HepG2 (cell line): ENCODE data around the gene PSMD8. TPM values are rescaled to one million over a fixed set of nuclear protein-coding genes. Genes with fewer than 3 reads are reported as not detected.

Experiments used
- AGO1 ChIP-seq: fragments of 200-400 bp; formaldehyde crosslinking; IDR thresholded peaks from 2 replicates; pipeline ENCODE4 v1.6.1; 2017; ENCODE audit warnings: mild to moderate bottlenecking, low read depth, low read length, moderate library complexity; ENCODE audit not compliant: poor library complexity, severe bottlenecking
- ARNTL ChIP-seq: sonication (generic); formaldehyde crosslinking; IDR thresholded peaks from 2 replicates; pipeline ENCODE4 v1.4.0; 2020; ENCODE audit warnings: mild to moderate bottlenecking, missing genetic modification reagents
- CERS6 ChIP-seq: sonication (generic); formaldehyde crosslinking; IDR thresholded peaks from 2 replicates; pipeline ENCODE4 v1.5.0; 2020; ENCODE audit warnings: missing genetic modification reagents
- FUBP1 ChIP-seq: sonication (generic); formaldehyde crosslinking; IDR thresholded peaks from 2 replicates; pipeline ENCODE4 v1.5.1; 2020; ENCODE audit warnings: missing genetic modification reagents, mild to moderate bottlenecking, borderline replicate concordance
- GABPB1 ChIP-seq: IDR thresholded peaks from 2 replicates; pipeline ENCODE4 v1.6.1; 2016; ENCODE audit warnings: mild to moderate bottlenecking, missing genetic modification reagents, moderate library complexity, missing compliant biosample characterization
- HNF1B ChIP-seq: sonication (generic); formaldehyde crosslinking; IDR thresholded peaks from 2 replicates; pipeline ENCODE4 v1.5.1; 2020; ENCODE audit warnings: mild to moderate bottlenecking, moderate library complexity, missing genetic modification reagents
- HOXA3 ChIP-seq: sonication (generic); formaldehyde crosslinking; IDR thresholded peaks from 2 replicates; pipeline ENCODE4 v1.5.0; 2020; ENCODE audit warnings: missing genetic modification reagents
- KAT7 ChIP-seq: IDR thresholded peaks from 2 replicates; pipeline ENCODE4 v1.6.1; 2018; ENCODE audit warnings: borderline replicate concordance, missing compliant biosample characterization
- KMT2B ChIP-seq: IDR thresholded peaks from 2 replicates; pipeline ENCODE4 v1.6.1; 2016; ENCODE audit warnings: missing genetic modification reagents, missing compliant biosample characterization
- MXI1 ChIP-seq: IDR thresholded peaks from 3 replicates; pipeline ENCODE4 v1.6.1; 2012; ENCODE audit warnings: low read depth, low read length, inconsistent platforms, borderline replicate concordance
- PITX1 ChIP-seq: sonication (generic); formaldehyde crosslinking; IDR thresholded peaks from 2 replicates; pipeline ENCODE4 v1.5.1; 2020; ENCODE audit warnings: mild to moderate bottlenecking, missing genetic modification reagents
- RCOR2 ChIP-seq: IDR thresholded peaks from 2 replicates; pipeline ENCODE4 v1.6.1; 2016; ENCODE audit warnings: missing biosample characterization, missing genetic modification reagents
- SIN3B ChIP-seq: fragments of 150-350 bp; IDR thresholded peaks from 2 replicates; pipeline ENCODE4 v1.6.1; 2014; ENCODE audit warnings: low read length
- SIX1 ChIP-seq: sonication (generic); formaldehyde crosslinking; IDR thresholded peaks from 2 replicates; pipeline ENCODE4 v1.4.0; 2020; ENCODE audit warnings: missing genetic modification reagents, borderline replicate concordance
- TERF1 ChIP-seq: sonication (generic); formaldehyde crosslinking; IDR thresholded peaks from 2 replicates; pipeline ENCODE4 v1.8.0; 2022; ENCODE audit warnings: mild to moderate bottlenecking, missing genetic modification reagents, moderate library complexity
- THAP11 ChIP-seq: IDR thresholded peaks from 2 replicates; pipeline ENCODE4 v1.6.1; 2016; ENCODE audit warnings: missing biosample characterization, missing genetic modification reagents
- XBP1 ChIP-seq: sonication (generic); formaldehyde crosslinking; IDR thresholded peaks from 2 replicates; pipeline ENCODE4 v1.5.0; 2020; ENCODE audit warnings: missing genetic modification reagents
- ZBTB34 ChIP-seq: sonication (generic); formaldehyde crosslinking; IDR thresholded peaks from 2 replicates; pipeline ENCODE4 v1.8.0; 2022; ENCODE audit warnings: mild to moderate bottlenecking, missing genetic modification reagents
- ZFP37 ChIP-seq: sonication (generic); formaldehyde crosslinking; IDR thresholded peaks from 2 replicates; pipeline ENCODE4 v1.4.0; 2020; ENCODE audit warnings: missing genetic modification reagents, borderline replicate concordance
- ZFYVE20 ChIP-seq: sonication (generic); formaldehyde crosslinking; IDR thresholded peaks from 2 replicates; pipeline ENCODE4 v1.8.0; 2023; ENCODE audit warnings: low read depth, mild to moderate bottlenecking, moderate library complexity, missing genetic modification reagents, borderline replicate concordance
- ZNF207 ChIP-seq: fragments of 450-650 bp; IDR thresholded peaks from 2 replicates; pipeline ENCODE4 v1.6.1; 2016; ENCODE audit warnings: antibody characterized with exemption, borderline replicate concordance
- ZNF572 ChIP-seq: sonication (generic); formaldehyde crosslinking; IDR thresholded peaks from 2 replicates; pipeline ENCODE4 v1.5.1; 2020; ENCODE audit warnings: mild to moderate bottlenecking, missing genetic modification reagents
- ZNF678 ChIP-seq: sonication (generic); formaldehyde crosslinking; IDR thresholded peaks from 2 replicates; pipeline ENCODE4 v1.4.0; 2020; ENCODE audit warnings: mild to moderate bottlenecking, missing genetic modification reagents
- ZNF790 ChIP-seq: sonication (generic); formaldehyde crosslinking; IDR thresholded peaks from 2 replicates; pipeline ENCODE4 v1.8.0; 2022; ENCODE audit warnings: missing genetic modification reagents, mild to moderate bottlenecking, borderline replicate concordance
- polyA plus RNA-seq, 8 experiments: library from polyadenylated mRNA; depleted of rRNA in 3 of 8; stranded (reverse) in 7 of 8; unstranded in 1 of 8; fragments of >200 nt; fragmentation: Illumina TruSeq in 4 of 8; extraction: Trizol in 4 of 8; gene quantifications; 2 replicates each; pipeline versions ENCODE4 v1.2.1 to v1.2.3, GENCODE V29; 2011 to 2016; ENCODE audit warnings: low read depth in 4 of 8, missing spikeins in 1 of 8, mixed read lengths in 1 of 8; ENCODE audit not compliant: insufficient read depth in 1 of 8
- total RNA-seq, 5 experiments: library from RNA; depleted of rRNA; stranded (reverse); fragments of >200 nt; fragmentation: Illumina TruSeq; extraction: Trizol; gene quantifications; 2 replicates each; pipeline ENCODE4 v1.2.3, GENCODE V29; 2016; ENCODE audit warnings: low read depth in 1 of 5

Gene PSMD8
- total and polyA plus RNA-seq, 2 of the 13 experiments (the other 11 are each of a cell fraction or from before 2014, with no cell fraction given): 162 to 296 TPM

GRCh38 chr19:38335949-38336637 lies 38.3 kb upstream of the PSMD8 start (continued):
- TF ChIP-seq CERS6 (CRISPR knock-in tag): no peak
- TF ChIP-seq KAT7: no peak
- TF ChIP-seq RCOR2 (CRISPR knock-in tag): no peak
- TF ChIP-seq ZNF678 (CRISPR knock-in tag): no peak
- TF ChIP-seq SIN3B: no peak
- TF ChIP-seq XBP1 (CRISPR knock-in tag): no peak
- TF ChIP-seq ZBTB34: no peak
- TF ChIP-seq KMT2B (CRISPR knock-in tag): no peak
- no peak for TF ChIP-seq ZNF207
- TF ChIP-seq SIX1 (CRISPR knock-in tag): no peak
- TF ChIP-seq ZFP37: no peak
- TF ChIP-seq TERF1 (CRISPR knock-in tag): no peak
- TF ChIP-seq FUBP1 (CRISPR knock-in tag): no peak
- TF ChIP-seq GABPB1 (CRISPR knock-in tag): peak; percentile 76
- no peak for TF ChIP-seq ZNF572 (CRISPR knock-in tag)
- no peak for TF ChIP-seq HNF1B
- 0 out of 2 replicates have a peak, but pooled peaks have one; percentile 61 for TF ChIP-seq ZNF790 (CRISPR knock-in tag)
- no peak for TF ChIP-seq ZFYVE20 (CRISPR knock-in tag)
- peak; percentile 49; the same call in 1 of the 2 replicates for TF ChIP-seq HOXA3 (CRISPR knock-in tag)
- TF ChIP-seq PITX1 (CRISPR knock-in tag): no peak
- TF ChIP-seq AGO1: no peak
- peak; percentile 13; the same call in 1 of the 3 replicates for TF ChIP-seq MXI1
- TF ChIP-seq THAP11 (CRISPR knock-in tag): 0 out of 2 replicates have a peak, but pooled peaks have one; percentile 33
- no peak for TF ChIP-seq ARNTL (CRISPR knock-in tag)
